Neural cell (in vitro differentiated cells): Measurements from ENCODE around the gene SPC24.

Experiments
- MXI1 ChIP-seq: fragments of 450-650 bp; conservative IDR thresholded peaks from 2 replicates; pipeline ENCODE4 v1.6.1; 2014; ENCODE audit warnings: antibody characterized with exemption, mild to moderate bottlenecking; ENCODE audit not compliant: poor library complexity, severe bottlenecking
- POLR2AphosphoS5 ChIP-seq: IDR thresholded peaks from 2 replicates; pipeline ENCODE4 v1.6.1; 2012
- RAD21 ChIP-seq: fragments of 450-650 bp; conservative IDR thresholded peaks from 2 replicates; pipeline ENCODE4 v1.6.1; 2014; ENCODE audit warnings: antibody characterized with exemption, mild to moderate bottlenecking, moderate library complexity
- TAF1 ChIP-seq: IDR thresholded peaks from 2 replicates; pipeline ENCODE4 v1.6.1; 2012; ENCODE audit warnings: low read depth
- TF ChIP-seq, protein P1 (sequence below): fragments of 450-650 bp; IDR thresholded peaks from 2 replicates; pipeline ENCODE4 v1.5.1; 2014; ENCODE audit warnings: antibody characterized with exemption, mild to moderate bottlenecking, moderate library complexity; ENCODE audit not compliant: poor library complexity, severe bottlenecking
- TF ChIP-seq, protein P2 (sequence below): IDR thresholded peaks from 2 replicates; pipeline ENCODE4 v1.6.1; 2012; ENCODE audit warnings: borderline replicate concordance

DNA sequence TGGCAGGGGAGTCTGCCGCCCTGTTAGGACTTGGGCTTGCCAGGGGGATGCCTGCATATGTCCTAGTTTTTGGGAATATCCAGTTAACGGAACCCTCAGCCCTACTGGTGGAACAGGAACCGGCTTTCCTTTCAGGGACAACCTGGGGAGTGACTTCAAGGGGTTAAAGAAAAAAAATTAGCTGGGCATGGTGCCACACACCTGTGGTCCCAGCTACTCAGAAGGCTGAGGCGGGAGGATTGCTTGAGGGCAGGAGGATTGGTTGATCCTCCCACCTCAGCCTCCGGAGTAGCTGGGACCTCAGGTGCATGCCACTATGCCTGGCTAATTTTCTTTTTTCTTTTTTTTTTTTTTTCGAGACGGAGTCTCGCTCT, 43.8 kb downstream of the SPC24 start:
- TF ChIP-seq, protein P1, sequence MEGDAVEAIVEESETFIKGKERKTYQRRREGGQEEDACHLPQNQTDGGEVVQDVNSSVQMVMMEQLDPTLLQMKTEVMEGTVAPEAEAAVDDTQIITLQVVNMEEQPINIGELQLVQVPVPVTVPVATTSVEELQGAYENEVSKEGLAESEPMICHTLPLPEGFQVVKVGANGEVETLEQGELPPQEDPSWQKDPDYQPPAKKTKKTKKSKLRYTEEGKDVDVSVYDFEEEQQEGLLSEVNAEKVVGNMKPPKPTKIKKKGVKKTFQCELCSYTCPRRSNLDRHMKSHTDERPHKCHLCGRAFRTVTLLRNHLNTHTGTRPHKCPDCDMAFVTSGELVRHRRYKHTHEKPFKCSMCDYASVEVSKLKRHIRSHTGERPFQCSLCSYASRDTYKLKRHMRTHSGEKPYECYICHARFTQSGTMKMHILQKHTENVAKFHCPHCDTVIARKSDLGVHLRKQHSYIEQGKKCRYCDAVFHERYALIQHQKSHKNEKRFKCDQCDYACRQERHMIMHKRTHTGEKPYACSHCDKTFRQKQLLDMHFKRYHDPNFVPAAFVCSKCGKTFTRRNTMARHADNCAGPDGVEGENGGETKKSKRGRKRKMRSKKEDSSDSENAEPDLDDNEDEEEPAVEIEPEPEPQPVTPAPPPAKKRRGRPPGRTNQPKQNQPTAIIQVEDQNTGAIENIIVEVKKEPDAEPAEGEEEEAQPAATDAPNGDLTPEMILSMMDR = no peak
- TF ChIP-seq POLR2AphosphoS5 = no peak
- TF ChIP-seq TAF1 = no peak
- TF ChIP-seq MXI1 = no peak
- no peak for TF ChIP-seq RAD21
- TF ChIP-seq, protein P2, sequence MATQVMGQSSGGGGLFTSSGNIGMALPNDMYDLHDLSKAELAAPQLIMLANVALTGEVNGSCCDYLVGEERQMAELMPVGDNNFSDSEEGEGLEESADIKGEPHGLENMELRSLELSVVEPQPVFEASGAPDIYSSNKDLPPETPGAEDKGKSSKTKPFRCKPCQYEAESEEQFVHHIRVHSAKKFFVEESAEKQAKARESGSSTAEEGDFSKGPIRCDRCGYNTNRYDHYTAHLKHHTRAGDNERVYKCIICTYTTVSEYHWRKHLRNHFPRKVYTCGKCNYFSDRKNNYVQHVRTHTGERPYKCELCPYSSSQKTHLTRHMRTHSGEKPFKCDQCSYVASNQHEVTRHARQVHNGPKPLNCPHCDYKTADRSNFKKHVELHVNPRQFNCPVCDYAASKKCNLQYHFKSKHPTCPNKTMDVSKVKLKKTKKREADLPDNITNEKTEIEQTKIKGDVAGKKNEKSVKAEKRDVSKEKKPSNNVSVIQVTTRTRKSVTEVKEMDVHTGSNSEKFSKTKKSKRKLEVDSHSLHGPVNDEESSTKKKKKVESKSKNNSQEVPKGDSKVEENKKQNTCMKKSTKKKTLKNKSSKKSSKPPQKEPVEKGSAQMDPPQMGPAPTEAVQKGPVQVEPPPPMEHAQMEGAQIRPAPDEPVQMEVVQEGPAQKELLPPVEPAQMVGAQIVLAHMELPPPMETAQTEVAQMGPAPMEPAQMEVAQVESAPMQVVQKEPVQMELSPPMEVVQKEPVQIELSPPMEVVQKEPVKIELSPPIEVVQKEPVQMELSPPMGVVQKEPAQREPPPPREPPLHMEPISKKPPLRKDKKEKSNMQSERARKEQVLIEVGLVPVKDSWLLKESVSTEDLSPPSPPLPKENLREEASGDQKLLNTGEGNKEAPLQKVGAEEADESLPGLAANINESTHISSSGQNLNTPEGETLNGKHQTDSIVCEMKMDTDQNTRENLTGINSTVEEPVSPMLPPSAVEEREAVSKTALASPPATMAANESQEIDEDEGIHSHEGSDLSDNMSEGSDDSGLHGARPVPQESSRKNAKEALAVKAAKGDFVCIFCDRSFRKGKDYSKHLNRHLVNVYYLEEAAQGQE = no peak
